ENCODE data around the gene TAGLN2. TPM values are rescaled to one million over a fixed set of nuclear protein-coding genes. Genes with fewer than 3 reads are reported as not detected.

TAGLN2 gene
- total RNA-seq, 4 donors from 2014 or later: 128 to 237 (median 179) TPM

DNA sequence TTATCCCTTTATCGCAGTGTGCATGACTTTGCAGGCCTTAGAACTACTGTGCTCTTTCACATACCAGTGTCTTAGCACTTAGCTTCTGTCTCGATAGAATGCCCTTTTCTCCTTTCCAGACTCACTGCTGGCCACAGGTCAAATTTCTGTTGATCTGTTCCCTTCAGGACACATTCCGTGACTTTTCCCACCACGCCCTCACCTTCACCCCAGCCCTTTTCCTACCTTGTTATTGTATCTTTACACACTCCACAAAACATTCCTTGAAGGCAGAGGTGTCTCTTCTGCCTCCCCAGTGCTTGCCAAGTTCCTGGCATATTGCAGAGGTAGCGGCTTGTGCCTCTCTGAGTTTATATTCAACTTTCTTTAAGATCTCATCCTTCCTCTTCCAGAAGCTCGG is 23.8 kb upstream of the TAGLN2 start:
- TF ChIP-seq, protein P1, sequence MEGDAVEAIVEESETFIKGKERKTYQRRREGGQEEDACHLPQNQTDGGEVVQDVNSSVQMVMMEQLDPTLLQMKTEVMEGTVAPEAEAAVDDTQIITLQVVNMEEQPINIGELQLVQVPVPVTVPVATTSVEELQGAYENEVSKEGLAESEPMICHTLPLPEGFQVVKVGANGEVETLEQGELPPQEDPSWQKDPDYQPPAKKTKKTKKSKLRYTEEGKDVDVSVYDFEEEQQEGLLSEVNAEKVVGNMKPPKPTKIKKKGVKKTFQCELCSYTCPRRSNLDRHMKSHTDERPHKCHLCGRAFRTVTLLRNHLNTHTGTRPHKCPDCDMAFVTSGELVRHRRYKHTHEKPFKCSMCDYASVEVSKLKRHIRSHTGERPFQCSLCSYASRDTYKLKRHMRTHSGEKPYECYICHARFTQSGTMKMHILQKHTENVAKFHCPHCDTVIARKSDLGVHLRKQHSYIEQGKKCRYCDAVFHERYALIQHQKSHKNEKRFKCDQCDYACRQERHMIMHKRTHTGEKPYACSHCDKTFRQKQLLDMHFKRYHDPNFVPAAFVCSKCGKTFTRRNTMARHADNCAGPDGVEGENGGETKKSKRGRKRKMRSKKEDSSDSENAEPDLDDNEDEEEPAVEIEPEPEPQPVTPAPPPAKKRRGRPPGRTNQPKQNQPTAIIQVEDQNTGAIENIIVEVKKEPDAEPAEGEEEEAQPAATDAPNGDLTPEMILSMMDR (IDR thresholded peaks at IDR 0.05; ENCODE audit: low read depth): no peak

DNA sequence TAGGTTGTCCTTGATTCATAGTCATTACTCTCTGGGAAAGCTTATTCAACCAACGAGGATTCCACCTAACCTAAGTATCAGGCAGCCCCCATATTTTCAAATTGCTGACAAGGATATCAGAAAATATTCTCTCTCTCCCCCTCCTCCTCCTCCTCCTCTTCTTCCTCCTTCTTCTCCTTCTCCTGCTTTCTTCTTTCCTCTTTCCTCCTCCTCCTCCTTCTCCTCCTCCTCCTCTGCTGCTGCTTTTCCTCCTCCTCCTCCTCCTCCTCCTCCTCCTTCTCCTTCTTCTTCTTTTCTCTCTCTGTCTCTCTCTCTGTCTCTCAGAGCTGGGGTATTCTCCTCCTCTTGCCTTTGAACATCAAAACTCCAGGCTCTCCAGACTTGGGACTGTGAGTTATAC is 22.6 kb upstream of the TAGLN2 start:
- TF ChIP-seq, protein P1 (IDR thresholded peaks at IDR 0.05; ENCODE audit: low read depth): no peak

- TF ChIP-seq, protein P1 (IDR thresholded peaks at IDR 0.05; ENCODE audit: low read depth): no peak
These were observed 21.2 kb upstream of the TAGLN2 start for GRCh38 chr1:159946242-159947187.

GRCh38 chr1:159945483-159946241 is 20.4 kb upstream of the TAGLN2 start, which contains the start of gene IGSF9:
TSS of gene IGSF9 (minus strand) at chr1:159945613. CDS start at chr1:159943454, 2,159 bp downstream.
- TF ChIP-seq, protein P1 (IDR thresholded peaks at IDR 0.05; ENCODE audit: low read depth): no peak

GRCh38 chr1:159944623-159945455 is 19.5 kb upstream of the TAGLN2 start:
- TF ChIP-seq, protein P1 (IDR thresholded peaks at IDR 0.05; ENCODE audit: low read depth): no peak

DNA sequence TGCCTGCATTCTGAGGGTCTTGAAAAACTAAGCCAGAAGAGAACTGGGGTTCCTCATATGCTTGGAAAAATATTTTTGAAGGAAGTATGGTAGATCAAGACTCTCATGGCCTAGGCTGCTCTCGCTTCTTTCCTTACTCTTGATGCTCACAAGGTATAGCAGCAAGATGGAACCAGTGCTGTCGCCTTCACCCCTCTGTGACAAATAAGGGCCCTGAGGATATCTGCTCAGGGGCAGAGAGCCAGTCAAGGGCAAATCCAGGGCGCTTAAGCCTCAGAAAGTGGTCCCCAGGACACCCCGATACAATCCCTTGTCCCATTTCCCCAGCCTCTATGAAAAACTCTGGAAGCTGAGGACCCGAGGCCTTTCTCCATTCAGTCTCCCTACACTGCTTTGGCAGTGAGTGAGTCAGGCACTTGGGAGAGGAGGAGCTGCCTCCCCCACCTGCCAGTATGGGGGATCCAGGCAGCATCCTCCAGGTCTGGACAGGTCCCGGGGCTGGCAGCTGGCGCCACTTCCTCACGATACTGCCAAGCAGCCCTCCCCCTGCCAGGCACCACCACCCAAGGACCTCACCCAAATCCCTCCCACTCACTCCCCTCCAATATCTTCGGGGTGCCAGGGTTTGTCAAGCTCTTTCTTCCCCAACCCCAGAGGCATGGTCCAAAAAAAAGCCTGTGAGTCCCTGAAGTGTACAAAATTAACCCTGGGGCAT is 18.8 kb upstream of the TAGLN2 start:
- TF ChIP-seq, protein P1 (IDR thresholded peaks at IDR 0.05; ENCODE audit: low read depth): no peak

Measured in subcutaneous adipose tissue (tissue), 4 donors.